ENCODE data around the gene KLC1. TPM values are rescaled to one million over a fixed set of nuclear protein-coding genes. Genes with fewer than 3 reads are reported as not detected.

Gene KLC1
- total and polyA plus RNA-seq, 2 of the 13 experiments (the other 11 are each of a cell fraction or from before 2014, with no cell fraction given) = 53.2 to 63.5 TPM

- TF ChIP-seq ERF (CRISPR knock-in tag; IDR thresholded peaks at IDR 0.05) (no peak), ELK4 (CRISPR knock-in tag; IDR thresholded peaks at IDR 0.05; ENCODE audit: borderline replicate concordance) (no peak), MTA3 (CRISPR knock-in tag; IDR thresholded peaks at IDR 0.05) (no peak), MED1 (CRISPR knock-in tag; IDR thresholded peaks at IDR 0.05) (no peak), HMG20B (CRISPR knock-in tag; conservative IDR thresholded peaks at IDR 0.05) (no peak), ZNF678 (CRISPR knock-in tag; IDR thresholded peaks at IDR 0.05) (no peak)
Measured at GRCh38 chr14:103650213-103650612, 21.2 kb downstream of the KLC1 start (continued).

GRCh38 chr14:103651585-103651984 is 22.6 kb downstream of the KLC1 start:
- intact Hi-C loops (cut with micrococcal nuclease; ENCODE audit: unreplicated experiment) (no loop called here), in situ Hi-C loops (cut with HindIII; ENCODE audit: extremely low pct_ligation_motif_present, low pct_unique_long_range_greater_than_20kb) (no loop called here)
- BruUV-seq (replicated peaks) = no TSS peak
- Histone ChIP-seq H3K79me2 (ENCODE audit: insufficient read depth, low read length) (peaks cover 29% of the 10 kb centered on the region), H3K36me3 (replicated peaks in 1 of 2; ENCODE audit: control insufficient read depth in 1 of 2, insufficient read depth in 2 of 2, low read length in 2 of 2) (peaks cover 14 to 21% of the 10 kb centered on the region in 2 experiments), H3K4me2 (ENCODE audit: low read depth, low read length) (no peak overlapping the region), H3K9me3 (ENCODE audit: low read length) (no peaks in the 10 kb centered on the region), H3K27me3 (ENCODE audit: control insufficient read depth in 1 of 2, insufficient read depth in 2 of 2, low read length in 2 of 2) (no peaks in the 10 kb centered on the region), H3K27ac (ENCODE audit: extremely low read length, insufficient read depth, low read length) (no peak overlapping the region), H2AFZ (ENCODE audit: low read length) (no peak overlapping the region), H3K9ac (ENCODE audit: insufficient read depth, low read depth, low read length) (no peak overlapping the region), H3K4me1 (ENCODE audit: insufficient read depth, low read length) (no peaks in the 10 kb centered on the region), H3K4me3 (replicated peaks in 1 of 3; ENCODE audit: insufficient read depth in 1 of 3, low read depth in 2 of 3, low read length in 3 of 3) (no peak overlapping the region), H4K20me1 (ENCODE audit: insufficient read depth, low read length) (peaks cover 8% of the 10 kb centered on the region; the same call in 1 of the 2 replicates)
- ATAC-seq (no peak), FAIRE-seq (no peak), DNase-seq (ENCODE audit: low spot score) (no peak)
- WGBS (ENCODE audit: low lambda C conversion rate) = 95% methylated on average over 7 of the region's 7 CpGs
- ChIA-PET CTCF (ENCODE audit: low intra/inter-chr PET ratio, low total read pairs) (no interaction called here), POLR2A (no interaction called here)
- TF ChIP-seq RBM22 (optimal IDR thresholded peaks at IDR 0.05; ENCODE audit: low read length) (peak; percentile 43), ZNF263 (CRISPR knock-in tag; IDR thresholded peaks at IDR 0.05) (no peak)

All from HepG2 (cell line).